ENCODE data around the gene TDRD10. TPM values are rescaled to one million over a fixed set of nuclear protein-coding genes. Genes with fewer than 3 reads are reported as not detected.

The TDRD10 gene, protein sequence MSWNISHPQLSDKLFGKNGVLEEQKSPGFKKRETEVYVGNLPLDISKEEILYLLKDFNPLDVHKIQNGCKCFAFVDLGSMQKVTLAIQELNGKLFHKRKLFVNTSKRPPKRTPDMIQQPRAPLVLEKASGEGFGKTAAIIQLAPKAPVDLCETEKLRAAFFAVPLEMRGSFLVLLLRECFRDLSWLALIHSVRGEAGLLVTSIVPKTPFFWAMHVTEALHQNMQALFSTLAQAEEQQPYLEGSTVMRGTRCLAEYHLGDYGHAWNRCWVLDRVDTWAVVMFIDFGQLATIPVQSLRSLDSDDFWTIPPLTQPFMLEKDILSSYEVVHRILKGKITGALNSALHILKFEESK
- 2.3 TPM for polyA plus RNA-seq (ENCODE audit: insufficient read length)

DNA sequence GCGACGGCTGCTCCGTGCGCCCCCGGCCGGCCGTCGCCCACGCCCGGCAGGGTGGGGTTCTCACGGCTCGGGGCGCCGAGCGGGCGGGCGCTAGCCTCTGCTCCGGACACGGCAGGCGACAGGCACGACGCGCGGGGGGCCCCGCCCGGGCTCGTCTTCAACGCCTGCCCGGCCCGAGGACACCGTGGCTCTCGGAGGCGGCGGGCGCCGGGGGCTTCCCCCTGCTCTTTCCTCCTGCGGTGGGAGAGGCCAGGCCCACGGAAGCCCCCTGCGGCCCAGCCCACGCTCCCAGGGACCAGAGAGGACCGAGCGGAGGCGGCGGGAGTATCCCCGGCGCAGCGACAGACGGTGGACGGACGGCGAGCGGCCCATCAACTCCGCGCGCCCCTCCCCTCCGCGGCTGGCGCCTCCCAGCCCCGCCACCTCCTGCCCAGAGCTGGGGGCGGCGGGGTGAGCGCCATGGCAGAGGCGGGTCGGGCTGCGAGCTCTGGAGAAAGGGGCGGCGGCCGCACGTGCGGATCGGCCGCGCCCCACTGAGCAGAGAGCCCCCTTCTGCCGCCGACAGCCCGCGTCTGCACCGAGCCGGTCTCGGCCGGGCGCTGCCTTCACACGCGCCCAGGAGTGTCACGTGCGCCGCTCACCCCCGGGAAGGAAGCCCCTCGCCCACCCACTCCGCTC, at the start of gene TDRD10, which contains the start of gene SHE:
Gene TDRD10, plus strand, starts transcription at position 154 of the 678 bp plus-strand sequence. CDS start 4,685 bp downstream, outside the sequence.
Gene SHE, minus strand, starts transcription at position 347 of the 678 bp plus-strand sequence. CDS start 386 bp downstream, outside the sequence.
- DNase-seq (ENCODE audit: low read depth) = no peak

DNA sequence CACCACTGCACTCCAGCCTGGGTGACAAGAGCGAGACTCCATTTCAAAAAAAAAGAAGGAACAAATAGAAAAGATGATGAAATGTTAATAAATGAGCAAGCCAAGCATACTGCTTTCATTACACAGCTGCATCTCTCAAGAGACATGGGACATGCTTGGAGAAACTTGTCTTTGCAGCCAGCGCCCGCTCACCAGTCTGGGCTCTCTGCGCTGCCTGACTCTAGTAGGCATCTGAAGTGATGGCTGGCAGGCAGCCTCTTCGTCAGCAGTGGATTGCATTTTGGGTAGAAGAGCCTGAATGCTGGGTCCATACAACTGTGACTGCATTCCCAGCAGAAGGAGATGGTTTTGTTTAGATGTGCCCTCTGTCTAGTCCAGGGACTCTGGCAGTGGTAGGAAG, 48.9 kb upstream of the TDRD10 start:
- DNase-seq (ENCODE audit: low read depth) = no peak

DNA sequence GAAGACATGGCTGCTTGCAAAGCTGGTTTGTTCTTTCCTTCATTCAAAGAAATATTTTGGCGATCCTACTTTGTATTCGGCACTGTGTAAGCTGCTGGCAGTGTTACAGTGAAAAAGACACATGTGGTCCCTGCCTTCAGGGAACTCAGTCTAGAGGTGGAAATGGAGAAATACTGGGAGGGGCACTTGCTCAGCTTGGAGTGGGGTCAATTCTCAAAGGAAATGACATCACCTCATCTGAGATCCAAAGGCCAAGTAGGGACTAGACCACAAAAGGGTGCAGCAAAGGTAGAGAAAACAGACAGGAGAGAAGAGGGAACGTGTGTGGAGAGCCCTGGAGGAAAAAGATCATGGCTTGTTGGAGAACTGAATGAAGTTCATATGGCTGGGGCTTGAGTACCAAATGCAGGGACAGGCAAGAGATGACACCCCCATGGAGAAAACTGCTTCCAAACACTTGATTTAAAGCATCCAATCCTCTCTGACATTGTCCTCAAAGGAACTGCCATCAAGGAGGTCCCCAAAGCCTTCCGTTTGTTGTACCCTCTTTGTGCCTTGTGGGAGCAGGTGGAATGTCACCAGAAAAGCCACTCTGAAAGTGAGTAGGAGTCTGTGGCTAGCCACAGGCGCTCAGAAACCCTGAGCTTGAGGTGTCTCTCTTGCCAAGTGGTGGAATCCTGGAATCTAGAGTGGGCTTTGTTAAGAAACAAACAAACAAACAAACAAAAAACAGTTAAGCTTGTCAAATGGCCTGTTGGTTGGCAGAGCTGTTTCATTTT, 48.3 kb upstream of the TDRD10 start:
- peak; percentile 28 for DNase-seq (ENCODE audit: low read depth)

DNA sequence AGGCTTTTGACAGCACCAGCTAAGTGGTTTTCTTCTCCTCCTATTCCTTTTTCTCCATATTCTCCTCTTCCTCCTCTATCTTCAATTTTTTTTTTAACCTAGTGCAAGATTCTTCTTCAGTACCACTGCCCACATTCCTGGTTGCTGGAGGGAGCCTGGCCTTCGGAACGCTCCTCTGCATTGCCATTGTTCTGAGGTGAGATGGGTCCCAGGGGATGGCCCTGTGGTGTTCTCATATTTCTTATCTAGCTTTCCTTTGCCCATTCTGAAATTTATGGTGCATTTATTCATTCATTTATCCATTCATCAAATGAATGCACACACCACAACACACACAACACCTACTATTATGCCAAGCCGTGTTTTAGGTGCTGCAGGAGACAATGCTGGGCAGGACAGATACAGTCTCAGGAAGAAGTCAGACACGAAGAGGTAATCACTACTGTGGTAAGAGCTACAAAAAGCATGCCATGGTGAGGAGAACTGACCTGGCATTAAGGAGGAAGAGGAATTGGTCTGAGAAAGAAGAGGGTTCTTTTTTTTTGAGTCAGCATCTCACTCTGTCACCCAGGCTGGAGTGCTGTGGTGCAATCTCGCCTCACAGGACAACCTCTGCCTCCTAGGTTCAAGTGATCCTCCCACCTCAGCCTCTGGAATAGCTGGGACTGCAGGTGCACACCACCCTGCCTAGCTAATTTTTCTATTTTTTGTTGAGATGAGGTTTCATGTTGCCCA, 47.5 kb upstream of the TDRD10 start:
- DNase-seq (ENCODE audit: low read depth) = no peak

DNA sequence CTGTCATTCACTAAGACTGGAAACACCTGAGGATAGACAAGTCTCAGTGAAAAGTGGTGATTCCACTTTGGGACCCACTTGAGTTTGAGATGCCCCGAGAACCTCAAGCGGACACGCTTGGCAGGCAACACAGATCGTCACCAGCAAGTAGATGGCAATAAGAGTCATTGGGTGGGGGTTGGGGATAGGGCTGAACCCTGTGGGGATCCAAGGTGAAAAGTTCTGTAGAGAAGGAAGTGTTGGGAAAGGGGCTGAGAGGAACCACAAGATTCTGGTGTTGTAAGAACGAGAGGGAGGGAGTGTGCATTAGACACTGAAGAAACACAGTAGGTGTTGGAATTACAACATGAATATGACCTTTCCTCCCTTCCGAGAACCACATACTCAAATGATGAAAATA, 45.4 kb upstream of the TDRD10 start:
- no peak for DNase-seq (ENCODE audit: low read depth)

DNA sequence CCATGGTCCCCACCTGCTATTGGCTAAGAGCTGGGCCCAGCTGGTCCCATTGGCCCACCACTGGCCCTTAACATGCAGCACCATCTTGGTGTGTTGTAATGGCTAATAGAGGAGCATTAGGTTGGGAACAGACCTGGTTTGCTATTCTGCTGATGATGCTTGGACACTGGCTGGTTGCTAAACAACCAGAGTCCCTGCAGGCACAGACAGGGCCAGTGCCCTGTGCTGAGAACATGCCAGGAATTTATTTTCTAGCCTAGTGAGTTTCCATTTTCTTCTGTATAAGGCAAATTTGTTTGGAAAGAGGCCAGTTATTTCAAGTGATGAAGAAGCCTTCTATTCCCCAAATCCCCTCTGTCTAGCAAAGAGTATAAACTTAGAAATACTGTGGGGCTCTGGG, 42.9 kb upstream of the TDRD10 start:
- no peak for DNase-seq (ENCODE audit: low read depth)

DNA sequence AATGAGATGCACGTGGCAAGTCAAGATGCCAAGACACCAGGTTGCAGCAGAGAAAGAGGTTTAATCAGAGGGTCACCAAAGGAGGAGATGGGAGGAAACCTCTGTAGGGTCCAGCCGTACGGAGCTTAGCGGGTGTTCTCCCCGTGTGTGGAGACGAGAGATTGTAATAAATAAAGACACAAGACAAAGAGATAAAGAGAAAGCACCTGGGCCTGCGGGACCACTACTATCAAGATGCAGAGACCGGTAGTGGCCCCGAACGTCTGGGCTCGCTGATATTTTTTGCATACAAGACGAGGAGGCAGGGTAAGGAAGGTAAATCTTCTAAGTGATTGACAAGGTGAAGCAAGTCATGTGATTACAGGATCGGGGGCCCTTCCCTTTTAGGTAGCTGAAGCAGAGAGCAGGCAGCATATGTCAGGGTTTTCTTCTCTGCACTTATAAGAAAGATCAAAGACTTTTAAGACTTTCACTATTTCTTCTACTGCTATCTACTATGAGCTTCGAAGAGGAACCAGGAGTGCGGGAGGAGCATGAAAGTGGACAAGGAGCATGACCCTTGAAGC, 41.2 kb upstream of the TDRD10 start:
- DNase-seq (ENCODE audit: low read depth) = no peak

DNA sequence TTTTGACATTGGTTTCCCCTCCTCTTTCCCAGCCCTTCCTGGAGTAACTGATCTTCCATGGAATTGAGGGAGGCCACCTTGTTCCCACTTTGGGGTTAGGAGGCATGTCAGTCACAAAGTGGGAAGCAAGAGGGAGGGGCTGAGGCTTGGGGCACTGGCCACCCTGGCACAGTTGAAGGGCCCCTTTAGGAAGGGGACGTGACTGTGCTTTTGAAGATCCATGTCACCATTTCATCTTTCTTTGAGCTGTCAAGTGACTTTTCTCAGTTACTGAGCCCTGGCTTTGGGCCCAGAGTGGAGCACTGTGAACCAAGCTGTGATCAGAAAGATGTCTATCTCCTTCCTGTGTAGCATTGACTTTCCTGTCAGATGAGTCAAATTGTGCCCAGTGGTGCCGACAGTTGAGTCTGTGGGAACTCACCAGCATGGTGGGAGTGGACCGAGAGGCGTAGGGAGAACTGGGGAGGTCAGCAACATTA, 38.5 kb upstream of the TDRD10 start:
- DNase-seq (ENCODE audit: low read depth) = no peak

DNA sequence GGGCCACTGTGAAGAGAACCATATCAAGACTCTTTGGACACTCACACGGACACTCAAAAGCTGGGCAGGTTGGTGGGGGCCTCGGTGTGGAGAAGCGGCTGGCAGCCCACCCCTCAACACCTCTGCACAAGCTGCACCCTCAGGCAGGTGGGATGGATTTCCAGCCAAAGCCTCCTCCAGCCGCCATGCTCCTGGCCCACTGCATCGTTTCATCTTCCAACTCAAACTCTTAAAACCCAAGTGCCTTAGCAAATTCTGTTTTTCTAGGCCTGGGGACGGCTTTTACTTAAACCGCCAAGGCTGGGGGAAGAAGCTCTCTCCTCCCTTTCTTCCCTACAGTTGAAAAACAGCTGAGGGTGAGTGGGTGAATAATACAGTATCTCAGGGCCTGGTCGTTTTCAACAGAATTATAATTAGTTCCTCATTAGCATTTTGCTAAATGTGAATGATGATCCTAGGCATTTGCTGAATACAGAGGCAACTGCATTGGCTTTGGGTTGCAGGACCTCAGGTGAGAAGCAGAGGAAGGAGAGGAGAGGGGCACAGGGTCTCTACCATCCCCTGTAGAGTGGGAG, 36.3 kb upstream of the TDRD10 start:
- no peak for DNase-seq (ENCODE audit: low read depth)

DNA sequence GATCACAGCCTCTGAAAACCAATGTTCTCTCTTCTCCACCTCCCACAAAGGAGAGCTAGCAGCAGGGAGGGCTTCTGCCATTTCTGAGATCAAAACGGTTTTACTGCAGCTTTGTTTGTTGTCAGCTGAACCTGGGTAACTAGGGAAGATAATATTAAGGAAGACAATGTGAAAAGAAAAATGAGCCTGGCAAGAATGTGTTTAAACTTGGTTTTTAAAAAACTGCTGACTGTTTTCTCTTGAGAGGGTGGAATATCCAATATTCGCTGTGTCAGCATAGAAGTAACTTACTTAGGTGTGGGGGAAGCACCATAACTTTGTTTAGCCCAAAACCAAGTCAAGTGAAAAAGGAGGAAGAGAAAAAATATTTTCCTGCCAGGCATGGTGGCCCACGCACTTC, 35.8 kb upstream of the TDRD10 start:
- DNase-seq (ENCODE audit: low read depth) = no peak

DNA sequence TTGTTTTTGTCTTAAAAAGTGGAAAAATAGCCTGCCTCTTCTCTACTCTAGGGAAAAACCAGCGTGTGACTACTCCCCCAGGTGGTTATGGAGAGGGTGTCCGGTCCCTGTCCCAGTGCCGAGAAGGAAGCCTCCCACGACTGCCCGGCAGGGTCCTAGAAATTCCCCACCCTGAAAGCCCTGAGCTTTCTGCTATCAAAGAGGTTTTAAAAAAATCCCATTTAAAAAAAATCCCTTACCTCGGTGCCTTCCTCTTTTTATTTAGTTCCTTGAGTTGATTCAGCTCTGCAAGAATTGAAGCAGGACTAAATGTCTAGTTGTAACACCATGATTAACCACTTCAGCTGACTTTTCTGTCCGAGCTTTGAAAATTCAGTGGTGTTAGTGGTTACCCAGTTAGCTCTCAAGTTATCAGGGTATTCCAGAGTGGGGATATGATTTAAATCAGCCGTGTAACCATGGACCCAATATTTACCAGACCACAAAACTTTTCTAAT, 35.0 kb upstream of the TDRD10 start:
- DNase-seq (ENCODE audit: low read depth) = no peak

DNA sequence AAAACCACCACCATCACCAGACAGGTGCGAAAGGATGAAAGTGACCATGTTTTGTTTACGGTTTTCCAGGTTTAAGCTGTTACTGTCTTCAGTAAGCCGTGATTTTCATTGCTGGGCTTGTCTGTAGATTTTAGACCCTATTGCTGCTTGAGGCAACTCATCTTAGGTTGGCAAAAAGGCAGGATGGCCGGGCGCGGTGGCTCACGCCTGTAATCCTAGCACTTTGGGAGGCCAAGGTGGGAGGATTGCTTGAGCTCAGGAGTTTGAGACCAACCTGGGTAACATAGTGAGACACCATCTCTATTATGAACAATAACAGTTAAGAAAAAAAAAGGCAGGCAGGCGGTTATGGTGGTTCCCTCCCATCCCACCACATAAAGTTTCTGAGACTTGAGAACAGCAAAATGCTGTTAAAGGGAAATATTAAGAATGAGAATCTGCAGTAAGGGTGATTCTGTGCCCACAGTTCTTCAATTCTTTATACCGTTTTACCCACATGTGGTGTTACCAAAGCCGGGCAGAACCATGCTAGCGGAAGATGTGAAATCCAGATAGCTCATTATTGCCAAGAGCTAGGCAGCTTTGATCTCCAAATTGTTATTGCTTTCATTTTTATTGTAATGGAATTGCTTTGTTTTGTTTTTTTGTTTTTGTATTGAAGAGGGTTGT, 34.5 kb upstream of the TDRD10 start:
- no peak for DNase-seq (ENCODE audit: low read depth)

DNA sequence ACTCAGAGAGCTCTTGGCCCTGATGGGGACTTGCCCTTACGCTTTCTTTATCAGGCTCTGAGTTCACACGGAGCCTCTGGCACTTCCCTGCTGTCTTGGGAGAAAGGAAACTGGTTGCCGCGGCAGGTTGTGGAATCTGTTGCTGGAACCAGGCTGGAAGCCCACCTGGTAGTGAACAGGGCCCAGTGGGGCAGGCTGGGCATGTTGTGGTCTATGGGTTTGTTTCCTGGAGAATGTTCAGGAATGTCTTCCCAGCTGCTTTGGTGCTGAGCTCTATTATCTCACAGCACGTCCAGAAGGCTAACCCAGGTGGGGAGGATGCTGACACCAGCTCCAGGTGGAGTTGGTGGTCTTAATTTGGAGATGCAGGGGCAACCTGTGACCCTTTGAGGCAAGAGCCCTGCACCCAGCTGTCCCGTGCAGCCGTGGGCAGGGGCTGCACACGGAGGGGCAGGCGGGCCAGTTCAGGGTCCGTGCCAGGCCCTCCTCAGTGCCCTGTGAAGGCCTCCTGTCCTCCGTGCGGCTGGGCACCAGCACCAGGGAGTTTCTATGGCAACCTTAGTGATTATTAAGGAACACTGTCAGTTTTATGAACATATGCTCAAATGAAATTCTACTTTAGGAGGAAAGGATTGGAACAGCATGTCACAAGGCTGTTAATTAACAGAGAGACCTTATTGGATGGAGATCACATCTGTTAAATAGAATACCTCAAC, 33.3 kb upstream of the TDRD10 start:
- DNase-seq (ENCODE audit: low read depth) = no peak

DNA sequence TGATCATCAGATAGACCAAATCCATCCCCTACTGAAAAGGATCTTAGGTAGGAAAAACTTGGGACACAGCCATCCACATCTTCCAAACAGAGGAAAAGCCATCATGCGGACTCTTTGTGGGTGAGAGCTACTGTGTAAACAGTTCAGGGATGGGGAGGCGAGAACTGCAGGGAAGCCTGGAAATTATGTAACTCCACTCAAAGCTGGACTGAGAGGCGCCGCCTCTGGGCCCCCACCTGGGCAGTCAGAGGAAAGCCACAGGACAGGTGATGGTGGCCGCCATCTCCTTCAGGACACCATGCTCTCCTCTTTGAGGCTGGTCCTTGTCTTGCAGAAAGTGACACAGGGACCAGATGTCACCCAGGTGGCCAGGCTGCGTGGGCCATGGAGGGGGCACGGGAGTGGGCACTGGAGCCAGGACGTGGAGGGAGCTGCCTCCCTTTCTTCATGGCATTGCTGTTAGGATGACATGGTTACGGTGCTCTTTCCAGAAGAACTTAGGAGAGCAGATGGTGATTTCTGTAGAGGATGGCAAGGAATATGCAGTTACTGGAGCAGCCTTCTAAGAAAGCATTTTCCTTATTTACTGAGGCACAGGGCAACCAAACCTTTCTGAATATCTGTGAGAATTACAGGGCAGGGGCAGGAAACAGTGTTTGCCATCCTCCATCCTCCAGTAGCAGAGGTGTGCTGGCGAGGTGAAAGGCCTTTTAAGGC, 32.0 kb upstream of the TDRD10 start:
- DNase-seq (ENCODE audit: low read depth) = no peak

DNA sequence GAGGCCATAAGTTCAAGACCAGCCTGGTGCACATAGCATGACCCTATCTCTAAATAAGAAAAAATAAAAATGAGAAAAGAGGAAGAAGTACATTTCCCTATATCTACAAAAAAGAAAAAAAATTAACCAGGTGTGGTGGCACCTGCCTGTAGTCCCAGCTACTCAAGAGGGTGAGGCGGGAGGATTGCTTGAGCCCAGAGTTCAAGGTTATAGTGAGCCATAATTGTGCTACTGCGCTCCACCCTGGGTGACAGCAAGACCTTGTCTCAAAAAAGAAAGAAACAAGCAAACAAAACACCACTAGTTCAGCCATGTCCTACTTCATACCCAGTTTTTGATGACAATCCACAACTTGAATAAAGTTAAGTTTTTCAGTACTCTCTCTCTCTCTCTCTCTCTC, 30.7 kb upstream of the TDRD10 start:
- no peak for DNase-seq (ENCODE audit: low read depth)

DNA sequence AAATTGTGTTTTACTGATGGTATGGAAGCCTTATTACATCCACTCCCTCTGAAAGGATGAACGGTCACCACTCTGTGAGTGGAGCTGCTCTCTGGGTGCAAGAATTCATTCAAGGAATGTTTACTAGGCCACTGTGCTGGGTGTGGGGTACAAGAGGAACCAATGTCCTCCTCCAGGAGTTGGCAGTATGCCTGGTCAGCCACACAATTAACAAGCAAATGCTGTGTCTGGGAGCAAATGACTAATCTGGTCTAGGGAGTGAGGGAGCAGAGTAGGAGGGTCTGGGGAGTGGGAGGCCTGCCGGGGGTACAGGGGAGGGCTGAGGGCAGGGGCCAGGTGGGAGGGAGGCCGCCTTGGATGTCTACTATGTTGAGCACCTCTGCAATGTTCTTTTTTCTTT, 27.2 kb upstream of the TDRD10 start:
- DNase-seq (ENCODE audit: low read depth) = no peak

DNA sequence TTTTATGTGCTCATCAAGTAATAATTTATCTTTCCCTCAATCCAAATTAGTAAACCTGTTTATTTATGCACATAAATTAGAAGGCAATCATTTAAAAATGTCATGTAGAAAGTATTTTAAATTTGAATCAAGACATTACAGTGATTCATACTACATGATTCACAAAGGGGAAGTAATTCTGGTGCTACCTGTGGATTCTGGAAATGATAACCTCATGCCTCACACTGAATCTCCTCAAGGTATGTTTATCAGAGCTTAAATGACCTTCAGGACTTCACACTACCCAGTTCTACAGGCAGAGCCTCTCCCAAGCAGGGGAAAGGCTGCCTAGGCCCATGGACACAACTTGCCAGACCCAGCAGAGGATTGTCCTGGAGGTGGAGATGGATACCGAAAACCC, 25.2 kb upstream of the TDRD10 start:
- DNase-seq (ENCODE audit: low read depth) = no peak

DNA sequence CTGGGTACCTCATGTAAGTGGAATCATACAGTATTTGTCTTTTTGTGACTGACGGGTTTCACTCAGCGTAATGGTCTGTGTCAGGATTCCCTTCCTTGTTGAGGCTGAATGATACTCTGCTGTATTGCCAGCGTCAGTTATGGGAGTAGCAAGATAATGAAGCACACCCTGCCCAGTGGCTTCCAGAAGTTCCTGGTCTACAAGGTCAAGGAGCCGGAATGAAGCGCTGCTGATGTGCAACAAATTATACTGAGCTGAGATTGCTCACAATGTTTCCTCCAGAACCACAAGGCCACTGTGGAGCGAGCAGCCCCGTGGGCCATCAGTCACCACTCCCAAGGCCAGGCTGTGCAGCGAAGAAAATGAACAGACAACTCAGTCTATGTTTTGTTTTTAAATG, 24.0 kb upstream of the TDRD10 start:
- no peak for DNase-seq (ENCODE audit: low read depth)

DNA sequence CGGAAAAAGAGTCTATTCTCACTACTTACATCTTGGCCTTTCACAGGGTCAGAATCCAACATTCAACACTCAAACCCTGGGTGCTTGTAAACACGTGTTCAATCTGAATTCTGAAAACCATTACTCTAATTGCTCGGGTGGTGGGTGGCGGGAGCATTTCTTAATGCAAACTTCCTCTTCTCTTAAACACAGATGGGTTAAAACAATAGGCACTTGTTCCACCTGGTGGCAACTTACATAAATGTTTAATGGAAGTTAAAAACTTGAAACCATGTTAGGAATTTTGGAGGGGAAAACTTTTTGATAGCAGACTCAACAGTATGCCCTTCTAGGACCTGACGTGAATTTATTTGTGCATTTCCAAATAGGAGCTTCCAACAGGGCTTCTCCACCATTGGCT, 23.4 kb upstream of the TDRD10 start:
- DNase-seq (ENCODE audit: low read depth) = no peak
